Naive B cell (primary cell): Measurements from ENCODE around the gene OSBP2. TPM values are rescaled to one million over a fixed set of nuclear protein-coding genes. Genes with fewer than 3 reads are reported as not detected.

ENCODE experiments used
- ATAC-seq, 2 donors: fragments of 150-1000 bp; cut with Tn5 transposase; 2 replicates each; pipeline ENCODE4 v1.10.0; 2021; ENCODE audit warnings: low read depth in 2 of 2, mild to moderate bottlenecking in 2 of 2, moderate library complexity in 2 of 2
- DNase-seq: peaks from one replicate; pipeline ENCODE4 v3.0.0; 2022
- H3K27ac Mint-ChIP-seq, 6 donors: one replicate each; pipeline ENCODE4 v1.8.0; 2020 to 2022; ENCODE audit warnings: mild to moderate bottlenecking in 6 of 6, mixed read lengths in 6 of 6, moderate library complexity in 5 of 6, inconsistent platforms in 2 of 6
- H3K27me3 Mint-ChIP-seq, 3 donors: one replicate each; pipeline ENCODE4 v1.8.0; 2021 to 2022; ENCODE audit warnings: mixed read lengths in 3 of 3, mild to moderate bottlenecking in 1 of 3
- H3K36me3 Mint-ChIP-seq, 2 donors: one replicate each; pipeline ENCODE4 v1.8.0; 2020 to 2022; ENCODE audit warnings: mixed read lengths in 2 of 2, inconsistent platforms in 1 of 2, mild to moderate bottlenecking in 1 of 2
- H3K4me1 Mint-ChIP-seq, 3 donors: one replicate each; pipeline ENCODE4 v1.8.0; 2020 to 2022; ENCODE audit warnings: mixed read lengths in 3 of 3, inconsistent platforms in 1 of 3, mild to moderate bottlenecking in 1 of 3, moderate library complexity in 1 of 3
- H3K4me3 Mint-ChIP-seq, 8 donors: one replicate each; pipeline ENCODE4 v1.8.0; 2020 to 2022; ENCODE audit warnings: mild to moderate bottlenecking in 8 of 8, mixed read lengths in 8 of 8, moderate library complexity in 8 of 8, inconsistent platforms in 2 of 8
- H3K9me3 Mint-ChIP-seq, 7 donors: one replicate each; pipeline ENCODE4 v1.8.0; 2020 to 2022; ENCODE audit warnings: mixed read lengths in 7 of 7, mild to moderate bottlenecking in 5 of 7, inconsistent platforms in 2 of 7, moderate library complexity in 1 of 7
- polyA plus RNA-seq, 6 donors: library from polyadenylated mRNA; unstranded; fragments of 300-500 nt; fragmentation: Illumina TruSeq; gene quantifications; one replicate each; pipeline ENCODE4 v1.2.3, GENCODE V29; 2021; ENCODE audit warnings: low read depth in 6 of 6

The OSBP2 gene
- polyA plus RNA-seq, 6 donors from 2014 or later = 0.20 to 1.1 (median 0.61) TPM; not detected in 1

DNA sequence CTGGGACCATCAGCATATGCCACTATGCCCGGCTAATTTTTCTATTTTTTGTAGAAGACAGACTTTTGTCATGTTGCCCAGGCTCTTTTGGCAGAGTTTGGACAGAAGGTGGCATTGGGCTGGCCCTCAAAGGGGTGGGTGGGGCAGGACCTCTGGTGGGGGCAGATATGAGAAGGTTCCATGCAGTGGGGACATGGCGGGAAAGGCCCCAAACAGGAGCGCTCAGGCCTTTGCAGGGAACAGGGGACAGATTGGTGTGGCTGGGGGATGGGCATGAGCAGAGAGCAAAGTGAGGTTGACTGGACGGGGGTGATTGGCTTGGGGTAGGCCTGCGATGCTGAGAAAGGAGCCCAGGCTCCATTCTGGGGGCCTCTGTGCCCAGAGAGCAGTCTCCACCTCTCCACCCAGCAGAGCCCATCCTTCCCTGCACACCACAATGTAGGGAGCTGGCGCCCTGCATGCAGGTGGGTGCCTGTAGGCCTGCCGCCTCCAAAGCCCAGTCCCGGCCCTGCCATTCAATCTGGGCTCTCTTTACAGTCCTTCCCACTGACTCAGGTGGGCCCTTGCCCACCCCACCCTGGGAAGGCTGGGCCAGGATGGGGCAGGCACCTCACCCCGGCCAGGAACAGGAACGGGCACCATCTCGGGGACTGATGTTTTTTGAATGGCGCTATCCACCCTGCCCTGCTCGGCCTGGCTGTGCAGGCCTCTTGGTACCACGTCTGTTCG is 175.2 kb downstream of the OSBP2 start:
- Mint-ChIP-seq H3K9me3 (no peaks in the 10 kb centered on the region), H3K4me1 (no peaks in the 10 kb centered on the region), H3K27me3 (no peaks in the 10 kb centered on the region), H3K36me3 (no peaks in the 10 kb centered on the region), H3K4me3 (no peak overlapping the region), H3K27ac (no peak overlapping the region)
- no peak for ATAC-seq
- no peak for DNase-seq

DNA sequence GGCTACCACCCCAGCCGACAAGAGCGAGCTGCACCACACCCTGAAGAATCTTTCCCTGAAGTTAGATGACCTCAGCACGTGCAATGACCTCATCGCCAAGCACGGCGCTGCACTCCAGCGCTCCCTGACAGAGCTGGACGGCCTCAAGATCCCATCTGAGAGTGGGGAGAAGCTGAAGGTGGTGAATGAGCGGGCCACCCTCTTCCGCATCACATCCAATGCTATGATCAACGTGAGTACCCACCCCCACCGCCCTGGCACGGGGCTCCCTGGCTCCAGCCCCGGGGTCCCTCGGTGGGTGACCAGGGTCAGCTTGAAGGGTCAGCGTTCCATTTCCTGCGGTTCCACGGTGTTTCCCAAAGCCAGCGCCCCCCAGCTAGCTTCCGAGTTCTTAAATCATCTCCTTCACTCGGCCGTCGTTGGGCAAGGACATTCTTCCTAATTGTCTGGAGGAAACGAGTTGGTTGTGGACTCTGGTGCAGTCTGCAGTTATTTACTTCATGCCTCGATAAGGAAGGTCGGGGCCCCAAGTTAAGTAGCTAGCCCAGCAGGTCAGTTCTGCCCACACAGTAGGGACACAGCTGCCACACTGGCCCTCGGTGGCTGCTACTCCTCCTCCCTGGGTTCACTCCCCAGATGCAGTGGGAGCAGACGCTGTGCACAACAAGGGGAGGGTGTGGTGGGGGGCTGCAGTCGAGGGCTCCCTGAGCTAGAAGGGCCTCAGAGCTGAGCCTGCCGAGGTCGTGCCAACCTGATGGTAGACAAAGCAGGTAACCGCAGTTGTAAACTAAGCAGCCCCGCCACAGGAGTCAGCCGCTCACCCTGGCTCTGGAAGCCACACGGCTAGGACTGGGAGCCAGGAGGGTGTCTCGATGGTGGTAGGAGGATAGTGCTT is 176.0 kb downstream of the OSBP2 start:
- Mint-ChIP-seq H3K27me3 (no peaks in the 10 kb centered on the region), H3K4me1 (no peaks in the 10 kb centered on the region), H3K9me3 (no peaks in the 10 kb centered on the region), H3K36me3 (no peaks in the 10 kb centered on the region), H3K4me3 (no peak overlapping the region), H3K27ac (no peak overlapping the region)
- ATAC-seq (no peak), DNase-seq (no peak)

- DNase-seq (no peak), ATAC-seq (no peak)
- Mint-ChIP-seq H3K4me1 (no peaks in the 10 kb centered on the region), H3K36me3 (no peaks in the 10 kb centered on the region), H3K27ac (no peak overlapping the region), H3K9me3 (no peaks in the 10 kb centered on the region), H3K4me3 (no peak overlapping the region), H3K27me3 (no peaks in the 10 kb centered on the region)
These were observed 177.0 kb downstream of the OSBP2 start for GRCh38 chr22:30871391-30872284.

- Mint-ChIP-seq H3K27ac (no peak overlapping the region), H3K36me3 (no peaks in the 10 kb centered on the region)
- no peak for ATAC-seq
These were observed 177.8 kb downstream of the OSBP2 start for GRCh38 chr22:30872285-30873041.

GRCh38 chr22:30873086-30873650 is 178.5 kb downstream of the OSBP2 start:
- Mint-ChIP-seq H3K27me3 (no peaks in the 10 kb centered on the region), H3K4me1 (no peaks in the 10 kb centered on the region), H3K4me3 (no peak overlapping the region), H3K27ac (no peak overlapping the region), H3K9me3 (no peaks in the 10 kb centered on the region), H3K36me3 (no peaks in the 10 kb centered on the region)
- no peak for ATAC-seq
- DNase-seq = no peak

More at GRCh38 chr22:30872285-30873041, 177.8 kb downstream of the OSBP2 start:
- Mint-ChIP-seq H3K9me3 (no peaks in the 10 kb centered on the region), H3K4me1 (no peaks in the 10 kb centered on the region), H3K4me3 (no peak overlapping the region), H3K27me3 (no peaks in the 10 kb centered on the region)
- DNase-seq = no peak

GRCh38 chr22:30873661-30874060 is 179.0 kb downstream of the OSBP2 start:
- peaks cover 0 to 5% (median 0%) of the 10 kb centered on the region in 3 donors for H3K4me1 Mint-ChIP-seq
- H3K27ac Mint-ChIP-seq = no peak overlapping the region
- DNase-seq (no peak), ATAC-seq (no peak)
- peaks cover 0 to 4% (median 0%) of the 10 kb centered on the region in 3 donors for H3K27me3 Mint-ChIP-seq
- no peaks in the 10 kb centered on the region for H3K9me3 Mint-ChIP-seq
- H3K36me3 Mint-ChIP-seq = no peaks in the 10 kb centered on the region
- no peak overlapping the region for H3K4me3 Mint-ChIP-seq

- no peak for ATAC-seq
- Mint-ChIP-seq H3K9me3 (no peaks in the 10 kb centered on the region), H3K27me3 (peaks cover 0 to 5% (median 0%) of the 10 kb centered on the region in 3 donors), H3K4me1 (peaks cover 0 to 5% (median 0%) of the 10 kb centered on the region in 3 donors), H3K27ac (peak overlapping the region in 1 of 6 donors; percentile 61), H3K36me3 (no peaks in the 10 kb centered on the region), H3K4me3 (no peak overlapping the region)
- no peak for DNase-seq
These were observed 180.0 kb downstream of the OSBP2 start for GRCh38 chr22:30874431-30875370.

DNA sequence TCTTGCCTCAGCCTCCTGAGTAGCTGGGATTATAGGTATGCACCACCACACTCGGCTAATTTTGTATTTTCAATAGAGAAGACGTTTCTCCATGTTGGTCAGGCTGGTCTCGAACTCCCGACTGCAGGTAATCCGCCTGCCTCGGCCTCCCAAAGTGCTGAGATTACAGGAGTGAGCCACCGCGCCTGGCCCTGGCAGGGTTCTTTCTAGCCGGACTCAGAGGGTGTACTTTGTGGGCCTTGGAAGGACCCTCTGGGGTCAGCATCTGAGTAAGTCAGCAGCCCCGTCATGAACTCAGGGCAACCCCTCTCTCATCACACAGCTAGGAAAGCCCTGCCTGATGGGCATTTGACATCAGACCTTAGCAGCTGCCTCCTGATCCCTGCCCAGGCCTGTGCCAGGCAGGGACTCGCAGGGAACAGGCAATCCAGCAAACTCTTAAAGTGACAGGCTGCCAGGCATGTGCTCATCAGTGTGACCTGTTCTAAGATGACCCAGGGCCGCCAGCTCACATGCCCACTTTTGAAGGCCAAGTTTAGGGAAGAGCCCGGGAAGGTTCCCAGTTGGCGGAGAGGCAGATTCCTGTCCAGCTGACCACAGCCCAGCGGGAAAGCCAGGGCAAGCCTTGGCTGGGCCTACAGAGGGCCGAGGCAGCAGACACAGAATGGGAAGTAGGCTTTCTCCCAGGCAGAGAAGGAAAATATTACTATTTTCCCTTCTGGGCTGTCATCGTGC is 181.0 kb downstream of the OSBP2 start:
- Mint-ChIP-seq H3K4me3 (no peak overlapping the region), H3K9me3 (no peaks in the 10 kb centered on the region), H3K4me1 (peaks cover 0 to 5% (median 0%) of the 10 kb centered on the region in 3 donors), H3K36me3 (no peaks in the 10 kb centered on the region), H3K27ac (peak overlapping the region in 1 of 6 donors; percentile 37), H3K27me3 (peaks cover 0 to 5% (median 0%) of the 10 kb centered on the region in 3 donors)
- DNase-seq = no peak
- ATAC-seq = no peak

GRCh38 chr22:30876221-30876751 is 181.6 kb downstream of the OSBP2 start:
- DNase-seq = no peak
- no peaks in the 10 kb centered on the region for H3K36me3 Mint-ChIP-seq
- H3K27ac Mint-ChIP-seq = no peak overlapping the region
- H3K4me1 Mint-ChIP-seq = peaks cover 0 to 5% (median 0%) of the 10 kb centered on the region in 3 donors
- H3K4me3 Mint-ChIP-seq = no peak overlapping the region
- H3K27me3 Mint-ChIP-seq = peaks cover 0 to 5% (median 0%) of the 10 kb centered on the region in 3 donors
- no peaks in the 10 kb centered on the region for H3K9me3 Mint-ChIP-seq
- ATAC-seq = no peak

DNA sequence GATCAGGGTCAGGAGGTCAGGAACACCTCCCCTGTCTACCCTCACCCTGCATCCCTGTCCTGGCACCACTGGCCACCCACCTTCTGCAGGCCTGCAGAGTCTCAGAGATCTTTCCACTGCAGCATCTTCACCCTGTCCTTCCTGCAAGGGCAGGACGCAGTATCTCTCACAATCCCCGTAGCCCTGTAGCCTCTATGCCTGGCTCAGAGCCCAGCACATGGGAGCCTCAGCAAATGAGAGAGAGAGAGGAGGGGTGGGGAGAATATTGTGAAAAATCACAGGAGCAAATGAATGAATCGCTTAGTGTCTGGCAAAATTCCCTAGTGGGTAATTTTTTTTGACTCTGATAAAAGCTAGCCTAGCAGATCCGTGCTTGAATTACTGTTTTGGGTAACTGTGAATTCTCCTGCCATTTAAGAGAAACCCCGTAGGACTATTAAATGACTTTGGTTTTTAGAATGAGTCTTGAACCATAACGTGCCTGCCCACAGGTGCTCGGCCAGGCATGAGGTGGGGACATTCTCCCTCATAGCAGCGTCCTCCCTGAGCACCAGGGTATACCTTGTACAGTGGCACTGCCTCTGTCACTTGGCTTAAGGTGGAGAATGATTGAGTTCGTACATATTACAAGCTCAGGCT is 182.4 kb downstream of the OSBP2 start:
- no peak overlapping the region for H3K4me3 Mint-ChIP-seq
- H3K27me3 Mint-ChIP-seq = peaks cover 0 to 5% (median 0%) of the 10 kb centered on the region in 3 donors
- DNase-seq (no peak), ATAC-seq (no peak)
- no peaks in the 10 kb centered on the region for H3K9me3 Mint-ChIP-seq
- H3K36me3 Mint-ChIP-seq = no peaks in the 10 kb centered on the region
- peaks cover 0 to 5% (median 0%) of the 10 kb centered on the region in 3 donors for H3K4me1 Mint-ChIP-seq
- H3K27ac Mint-ChIP-seq = no peak overlapping the region
